HEK293T (cell line): ENCODE measurements around the gene NGEF.

Source experiments
- BHLHE40 ChIP-seq: fragments of 450-650 bp; IDR thresholded peaks from 2 replicates; pipeline ENCODE4 v1.6.1; 2016; ENCODE audit warnings: mild to moderate bottlenecking, moderate library complexity, borderline replicate concordance
- FOXA1 ChIP-seq: fragments of 450-650 bp; IDR thresholded peaks from 2 replicates; pipeline ENCODE4 v1.6.1; 2016; ENCODE audit warnings: mild to moderate bottlenecking
- FOXM1 ChIP-seq: fragments of 450-650 bp; IDR thresholded peaks from 2 replicates; pipeline ENCODE4 v1.6.1; 2017; ENCODE audit warnings: mild to moderate bottlenecking, borderline replicate concordance
- HDGF ChIP-seq: fragments of 450-650 bp; IDR thresholded peaks from 2 replicates; pipeline ENCODE4 v1.6.1; 2017; ENCODE audit warnings: antibody characterized with exemption, borderline replicate concordance
- TARDBP ChIP-seq: fragments of 450-650 bp; IDR thresholded peaks from 2 replicates; pipeline ENCODE4 v1.6.1; 2016

GRCh38 chr2:232997749-232998665 is 15.0 kb downstream of the NGEF start:
- TF ChIP-seq BHLHE40 (no peak), FOXM1 (no peak), FOXA1 (no peak), TARDBP (no peak), HDGF (no peak)
